IMR-90 (cell line): ENCODE measurements around the gene CEP55. TPM values are rescaled to one million over a fixed set of nuclear protein-coding genes. Genes with fewer than 3 reads are reported as not detected.
A peak's percentile ranks its signal among the peaks of the same experiment; 100 is the strongest.

Experiments
- ATAC-seq: fragments of 200-7000 bp; cut with Tn5 transposase; 2 replicates; pipeline ENCODE4 v1.9.1; 2020; ENCODE audit warnings: low read depth, mild to moderate bottlenecking, moderate library complexity
- BruUV-seq: library from RNA; stranded (reverse); fragments of 400-500 nt; replicated peaks from 2 replicates; lab custom pipeline; 2021; lab: Mats Ljungman, UMichigan
- CTCF ChIA-PET: fragments of 300-600 bp; formaldehyde crosslinking; extraction: SDS; loops from one replicate; lab custom pipeline; 2021; ENCODE audit warnings: antibody characterized with exemption; lab: Yijun Ruan, JAX
- POLR2A ChIA-PET: fragments of 300-600 bp; sonication (Branson Sonifier 250); formaldehyde crosslinking; loops from one replicate; lab custom pipeline; 2022; ENCODE audit warnings: antibody characterized with exemption; ENCODE audit not compliant: unreplicated experiment; lab: Charles Lee
- DNase-seq: peaks from one replicate; pipeline ENCODE4 v3.0.0; 2013
- H2AFZ ChIP-seq: replicated peaks from 2 replicates; pipeline ENCODE3; 2013; ENCODE audit warnings: low read length, mild to moderate bottlenecking; ENCODE audit not compliant: poor library complexity
- H2AK5ac ChIP-seq: 2 replicates; pipeline ENCODE4 v1.6.1; 2013; ENCODE audit warnings: low read depth, low read length, inconsistent platforms
- H2AK9ac ChIP-seq: replicated peaks from 2 replicates; pipeline ENCODE3; 2013; ENCODE audit warnings: mild to moderate bottlenecking, low read depth, low read length, moderate library complexity; ENCODE audit not compliant: poor library complexity
- H2BK120ac ChIP-seq: 2 replicates; pipeline ENCODE4 v1.6.1; 2013; ENCODE audit warnings: low read depth, low read length, inconsistent platforms
- H2BK15ac ChIP-seq: 3 replicates; pipeline ENCODE4 v1.6.1; 2013; ENCODE audit warnings: low read depth, low read length, inconsistent platforms
- H2BK20ac ChIP-seq: 2 replicates; pipeline ENCODE4 v1.6.1; 2013; ENCODE audit warnings: low read depth, mild to moderate bottlenecking, inconsistent platforms, low read length, moderate library complexity
- H2BK5ac ChIP-seq: 2 replicates; pipeline ENCODE4 v1.6.1; 2013; ENCODE audit warnings: mild to moderate bottlenecking, low read depth, low read length, inconsistent platforms; ENCODE audit not compliant: poor library complexity, severe bottlenecking
- H3K14ac ChIP-seq: replicated peaks from 2 replicates; pipeline ENCODE4 v1.6.1; 2013; ENCODE audit warnings: low read depth, low read length, inconsistent platforms
- H3K18ac ChIP-seq: 2 replicates; pipeline ENCODE4 v1.6.1; 2013; ENCODE audit warnings: low read depth, low read length, control low read depth
- H3K23ac ChIP-seq: 2 replicates; pipeline ENCODE4 v1.6.1; 2013; ENCODE audit warnings: low read depth, low read length, inconsistent platforms
- H3K27ac ChIP-seq: 2 replicates; pipeline ENCODE4 v1.5.1; 2013; ENCODE audit warnings: mild to moderate bottlenecking, control low read depth, low read length; ENCODE audit not compliant: insufficient read depth
- H3K27me3 ChIP-seq: 2 replicates; pipeline ENCODE4 v1.6.1; 2013; ENCODE audit warnings: low read length; ENCODE audit not compliant: control insufficient read depth, insufficient read depth
- H3K36me3 ChIP-seq: 2 replicates; pipeline ENCODE4 v1.6.1; 2013; ENCODE audit warnings: low read length, mixed read lengths; ENCODE audit not compliant: control insufficient read depth, insufficient read depth
- H3K4ac ChIP-seq: 2 replicates; pipeline ENCODE4 v1.6.1; 2013; ENCODE audit warnings: low read depth, low read length, inconsistent platforms
- H3K4me1 ChIP-seq: 2 replicates; pipeline ENCODE4 v1.6.1; 2013; ENCODE audit warnings: low read length, mixed read lengths; ENCODE audit not compliant: control insufficient read depth, insufficient read depth
- H3K4me2 ChIP-seq: 2 replicates; pipeline ENCODE4 v1.6.1; 2013; ENCODE audit warnings: low read depth, mild to moderate bottlenecking, control low read depth, low read length, moderate library complexity
- H3K4me3 ChIP-seq: 2 replicates; pipeline ENCODE4 v1.5.1; 2013; ENCODE audit warnings: low read depth, mild to moderate bottlenecking, control low read depth, low read length, moderate library complexity; ENCODE audit not compliant: insufficient read depth
- H3K56ac ChIP-seq: 2 replicates; pipeline ENCODE4 v1.6.1; 2013; ENCODE audit warnings: low read length, inconsistent platforms; ENCODE audit not compliant: insufficient read depth; ENCODE audit errors: extremely low read depth
- H3K79me1 ChIP-seq, 2 experiments: 2 replicates each; pipeline ENCODE4 v1.6.1; 2013; ENCODE audit warnings: low read length in 2 of 2, inconsistent platforms in 1 of 2, low read depth in 1 of 2
- H3K9ac ChIP-seq: 2 replicates; pipeline ENCODE4 v1.6.1; 2013; ENCODE audit warnings: low read depth, low read length, control low read depth
- H3K9me1 ChIP-seq: 2 replicates; pipeline ENCODE4 v1.6.1; 2013; ENCODE audit warnings: low read length, inconsistent platforms; ENCODE audit not compliant: insufficient read depth
- H3K9me3 ChIP-seq: 2 replicates; pipeline ENCODE4 v1.6.1; 2013; ENCODE audit warnings: low read length; ENCODE audit not compliant: control insufficient read depth, insufficient read depth
- H4K20me1 ChIP-seq: 2 replicates; pipeline ENCODE4 v1.6.1; 2013; ENCODE audit warnings: low read length, inconsistent platforms; ENCODE audit not compliant: insufficient read depth
- H4K5ac ChIP-seq: 2 replicates; pipeline ENCODE4 v1.6.1; 2013; ENCODE audit warnings: mild to moderate bottlenecking, low read depth, low read length, control low read depth
- H4K8ac ChIP-seq, 2 experiments: 2 replicates each; pipeline ENCODE4 v1.6.1; 2013; ENCODE audit warnings: low read depth in 2 of 2, low read length in 2 of 2, control low read depth in 1 of 2, inconsistent platforms in 1 of 2
- H4K91ac ChIP-seq: 2 replicates; pipeline ENCODE4 v1.6.1; 2013; ENCODE audit warnings: low read depth, low read length, inconsistent platforms; ENCODE audit not compliant: insufficient read depth
- CHD1 ChIP-seq: IDR thresholded peaks from 2 replicates; pipeline ENCODE4 v1.6.1; 2012; ENCODE audit warnings: low read depth, low read length, improper control_type of control experiment
- CTCF ChIP-seq: conservative IDR thresholded peaks from 2 replicates; pipeline ENCODE4 v1.5.1; 2012; ENCODE audit warnings: mild to moderate bottlenecking, low read depth, low read length, improper control_type of control experiment
- NFE2L2 ChIP-seq: fragments of 150-350 bp; IDR thresholded peaks from 2 replicates; pipeline ENCODE4 v1.6.1; 2016; ENCODE audit warnings: low read depth, mild to moderate bottlenecking, low read length
- POLR2A ChIP-seq: IDR thresholded peaks from 2 replicates; pipeline ENCODE4 v1.6.1; 2012; ENCODE audit warnings: mild to moderate bottlenecking, low read depth, low read length
- WGBS, 2 experiments: methylation state at CpG; one replicate each; pipeline versions ENCODE4 v1.1.5 to v1.1.7; 2013; ENCODE audit warnings: missing lambda C conversion rate in 2 of 2; ENCODE audit not compliant: insufficient read length in 1 of 2; ENCODE audit errors: extremely low coverage in 2 of 2; 5-methylcytosine and 5-hydroxymethylcytosine counted together
- dilution Hi-C: fragments of 300-500 bp; cut with HindIII; formaldehyde crosslinking; loops from one replicate; pipeline ENCODE4 v1.14.3; 2018; ENCODE audit warnings: low sequenced_read_pairs; ENCODE audit not compliant: unreplicated experiment
- in situ Hi-C: fragments of 300-500 bp; cut with MboI; formaldehyde crosslinking; loops from 3 replicates; pipeline ENCODE4 v1.14.3; 2019; ENCODE audit warnings: low sequenced_read_pairs, inconsistent platforms, mixed read lengths
- intact Hi-C: fragments of 100-400 bp; cut with micrococcal nuclease; formaldehyde crosslinking; loops from 2 replicates; pipeline ENCODE4 v1.10.0; 2022
- polyA plus RNA-seq, 3 experiments: library from polyadenylated mRNA; depleted of rRNA; stranded (reverse); fragments of >200 nt; gene quantifications; 2 replicates each; pipeline ENCODE4 v1.2.3, GENCODE V29; 2012; ENCODE audit warnings: low replicate concordance in 1 of 3
- total RNA-seq: library from RNA; depleted of rRNA; stranded (reverse); fragments of >200 nt; gene quantifications from 2 replicates; pipeline ENCODE4 v1.2.3, GENCODE V29; 2012

CEP55 gene
- total and polyA plus RNA-seq, 2 of the 4 experiments (the other 2 are of a cell fraction) = 15.7 to 23.5 TPM

GRCh38 chr10:93473161-93473560 is 23.3 kb upstream of the CEP55 start:
- Histone ChIP-seq H3K36me3 (peaks cover 14% of the 10 kb centered on the region), H3K4me1 (peaks cover 31% of the 10 kb centered on the region), H2AK9ac (peak overlapping the region; percentile 13), H4K91ac (peak overlapping the region; percentile 29; the same call in 1 of the 2 replicates), H4K5ac (peak overlapping the region; percentile 3), H3K56ac (no peak overlapping the region), H2BK5ac (peak overlapping the region; percentile 100), H2BK20ac (peak overlapping the region; percentile 37; the same call in 1 of the 2 replicates), H3K4me2 (no peak overlapping the region), H2BK120ac (peak overlapping the region; percentile 69), H3K23ac (peak overlapping the region; percentile 80; the same call in 1 of the 2 replicates), H3K4ac (peak overlapping the region; percentile 67), H2BK15ac (peak overlapping the region; percentile 51; the same call in 1 of the 3 replicates), H2AK5ac (peak overlapping the region; percentile 82; the same call in 1 of the 2 replicates), H3K27ac (peak overlapping the region; percentile 58), H3K79me1 (peaks cover 9 to 42% of the 10 kb centered on the region in 2 experiments), H4K8ac (peak overlapping the region; percentile 55 to 93; a peak in 3 of 4 replicates), H3K9ac (no peak overlapping the region), H3K27me3 (no peaks in the 10 kb centered on the region), H3K4me3 (no peak overlapping the region), H3K18ac (peak overlapping the region; percentile 34), H3K14ac (peak overlapping the region; percentile 83), H4K20me1 (peaks cover 4% of the 10 kb centered on the region; the same call in 1 of the 2 replicates), H2AFZ (no peak overlapping the region), H3K9me3 (no peaks in the 10 kb centered on the region), H3K9me1 (peaks cover 24% of the 10 kb centered on the region)
- no TSS peak for BruUV-seq
- WGBS, 2 experiments = 100% methylated on average over 2 of the region's 2 CpGs; no CpG with 5 or more reads in 1 of the 2 experiments
- dilution Hi-C loops = no loop called here
- no peak for DNase-seq
- no peak for ATAC-seq
- POLR2A ChIA-PET = no interaction called here
- intact Hi-C loops = no loop called here
- in situ Hi-C loops = no loop called here
- no peak for TF ChIP-seq CHD1
- no peak for TF ChIP-seq NFE2L2
- TF ChIP-seq POLR2A = no peak
- TF ChIP-seq CTCF = no peak
- CTCF ChIA-PET = interaction anchor here (1.0 kb wide), 1 partner anchor 9 kb away, joined by 4 read pairs; the partner anchor contains the start of gene MYOF
